HFF-Myc (cell line): ENCODE data around the gene DLX5.

Source experiments
- DNase-seq: peaks from one replicate; pipeline ENCODE4 v3.0.0-alpha.2; 2011; ENCODE audit warnings: low read depth; ENCODE audit errors: extremely low read depth
- H3K4me3 ChIP-seq: replicated peaks from 2 replicates; pipeline ENCODE4 v1.5.1; 2011; ENCODE audit warnings: low read depth, mild to moderate bottlenecking, control low read depth, low read length
- CTCF ChIP-seq: IDR thresholded peaks from 2 replicates; pipeline ENCODE4 v1.5.1; 2012; ENCODE audit warnings: mild to moderate bottlenecking, low read depth, low read length, control low read depth; ENCODE audit errors: missing control alignments

DLX5 gene

GRCh38 chr7:97013134-97013844 lies 11.3 kb downstream of the DLX5 start:
- no peak overlapping the region for H3K4me3 ChIP-seq
- TF ChIP-seq CTCF = no peak
- no peak for DNase-seq

GRCh38 chr7:97012365-97013133 lies 12.1 kb downstream of the DLX5 start:
- no peak for DNase-seq
- TF ChIP-seq CTCF = no peak
- H3K4me3 ChIP-seq = no peak overlapping the region

- no peak for TF ChIP-seq CTCF
- no peak overlapping the region for H3K4me3 ChIP-seq
- no peak for DNase-seq
Measured at GRCh38 chr7:97011536-97012364, 12.9 kb downstream of the DLX5 start.

- no peak overlapping the region for H3K4me3 ChIP-seq
- no peak for DNase-seq
- TF ChIP-seq CTCF = no peak
Measured at GRCh38 chr7:97011104-97011503, 13.5 kb downstream of the DLX5 start.

GRCh38 chr7:97009753-97010732 lies 14.6 kb downstream of the DLX5 start:
- no peak for TF ChIP-seq CTCF
- no peak overlapping the region for H3K4me3 ChIP-seq
- DNase-seq = no peak
